SU-DHL-6 (cell line): Measurements from ENCODE around the gene TMEM18.

Source experiments
- EZH2phosphoT487 ChIP-seq: fragments of 200-600 bp; sonication (generic), shearing (Covaris generic); conservative IDR thresholded peaks from 2 replicates; pipeline ENCODE4 v1.6.1; 2018; ENCODE audit warnings: mild to moderate bottlenecking, antibody characterized with exemption, low read length, moderate library complexity, mixed read lengths
- TF ChIP-seq, protein P1 (sequence below): fragments of 200-600 bp; sonication (generic); IDR thresholded peaks from one replicate; pipeline ENCODE4 v1.5.1; 2017; ENCODE audit warnings: antibody characterized with exemption, mild to moderate bottlenecking, low read length, moderate library complexity; ENCODE audit not compliant: insufficient read depth, poor library complexity, severe bottlenecking

DNA sequence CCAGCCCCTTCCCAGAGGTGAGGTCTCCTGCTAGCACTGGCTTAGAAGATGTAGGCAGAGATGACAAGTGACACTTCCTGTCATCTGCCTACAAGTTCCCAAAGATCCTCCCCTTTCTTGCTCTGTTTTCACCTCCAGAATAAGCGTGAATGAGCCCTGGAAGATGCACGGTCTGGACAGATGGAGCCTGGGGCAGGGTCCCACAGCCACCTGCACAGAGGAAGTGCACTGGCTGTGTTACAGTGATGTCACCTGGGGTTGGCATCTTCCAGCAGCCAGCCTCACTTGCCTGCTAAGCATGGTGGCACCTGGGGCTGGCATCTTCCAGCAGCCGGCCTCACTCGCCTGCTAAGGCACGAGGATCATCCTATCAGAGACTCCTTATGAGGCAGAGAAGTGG lies 32.3 kb downstream of the TMEM18 start:
- TF ChIP-seq, protein P1, sequence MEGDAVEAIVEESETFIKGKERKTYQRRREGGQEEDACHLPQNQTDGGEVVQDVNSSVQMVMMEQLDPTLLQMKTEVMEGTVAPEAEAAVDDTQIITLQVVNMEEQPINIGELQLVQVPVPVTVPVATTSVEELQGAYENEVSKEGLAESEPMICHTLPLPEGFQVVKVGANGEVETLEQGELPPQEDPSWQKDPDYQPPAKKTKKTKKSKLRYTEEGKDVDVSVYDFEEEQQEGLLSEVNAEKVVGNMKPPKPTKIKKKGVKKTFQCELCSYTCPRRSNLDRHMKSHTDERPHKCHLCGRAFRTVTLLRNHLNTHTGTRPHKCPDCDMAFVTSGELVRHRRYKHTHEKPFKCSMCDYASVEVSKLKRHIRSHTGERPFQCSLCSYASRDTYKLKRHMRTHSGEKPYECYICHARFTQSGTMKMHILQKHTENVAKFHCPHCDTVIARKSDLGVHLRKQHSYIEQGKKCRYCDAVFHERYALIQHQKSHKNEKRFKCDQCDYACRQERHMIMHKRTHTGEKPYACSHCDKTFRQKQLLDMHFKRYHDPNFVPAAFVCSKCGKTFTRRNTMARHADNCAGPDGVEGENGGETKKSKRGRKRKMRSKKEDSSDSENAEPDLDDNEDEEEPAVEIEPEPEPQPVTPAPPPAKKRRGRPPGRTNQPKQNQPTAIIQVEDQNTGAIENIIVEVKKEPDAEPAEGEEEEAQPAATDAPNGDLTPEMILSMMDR, result no peak
- no peak for TF ChIP-seq EZH2phosphoT487
